HG02678 (cell line): ENCODE measurements around the gene LRMDA.
A peak's percentile ranks its signal among the peaks of the same experiment; 100 is the strongest.

Source experiments
- ATAC-seq: cut with Tn5 transposase; IDR thresholded peaks from one replicate; pipeline ENCODE4 v1.9.1; 2021; ENCODE audit warnings: mild to moderate bottlenecking, moderate library complexity; ENCODE audit not compliant: unreplicated experiment

LRMDA gene

GRCh38 chr10:76033457-76034196 is 602.2 kb downstream of the LRMDA start:
- no peak for ATAC-seq

GRCh38 chr10:76034353-76035205 is 603.2 kb downstream of the LRMDA start:
- no peak for ATAC-seq

- ATAC-seq: no peak
These were observed 604.0 kb downstream of the LRMDA start for GRCh38 chr10:76035206-76036110.

GRCh38 chr10:76036111-76036940 is 604.9 kb downstream of the LRMDA start:
- peak; percentile 86 for ATAC-seq

GRCh38 chr10:76036962-76037361 is 605.5 kb downstream of the LRMDA start:
- ATAC-seq: no peak

GRCh38 chr10:76037531-76038155 is 606.2 kb downstream of the LRMDA start:
- no peak for ATAC-seq

- no peak for ATAC-seq
These were observed 607.3 kb downstream of the LRMDA start for GRCh38 chr10:76038696-76039095.

- ATAC-seq: no peak
These were observed 608.8 kb downstream of the LRMDA start for GRCh38 chr10:76040107-76040829.

GRCh38 chr10:76040830-76041220 is 609.4 kb downstream of the LRMDA start:
- ATAC-seq: no peak

- no peak for ATAC-seq
These were observed 610.1 kb downstream of the LRMDA start for GRCh38 chr10:76041551-76041950.

- no peak for ATAC-seq
These were observed 611.8 kb downstream of the LRMDA start for GRCh38 chr10:76043261-76043660.

- no peak for ATAC-seq
These were observed 613.3 kb downstream of the LRMDA start for GRCh38 chr10:76044751-76045150.

- no peak for ATAC-seq
These were observed 613.8 kb downstream of the LRMDA start for GRCh38 chr10:76045174-76045573.

- no peak for ATAC-seq
These were observed 616.1 kb downstream of the LRMDA start for GRCh38 chr10:76047521-76047920.

GRCh38 chr10:76049581-76050290 is 618.3 kb downstream of the LRMDA start:
- no peak for ATAC-seq

- ATAC-seq: no peak
These were observed 618.8 kb downstream of the LRMDA start for GRCh38 chr10:76050291-76050625.

GRCh38 chr10:76051007-76051936 is 619.8 kb downstream of the LRMDA start:
- ATAC-seq: no peak
